ENCODE data around the gene CLRN3.

The CLRN3 gene

GRCh38 chr10:127918572-127918971 is 25.8 kb upstream of the CLRN3 start:
- no peak for DNase-seq

GRCh38 chr10:127916826-127917225 is 24.1 kb upstream of the CLRN3 start:
- no peak for DNase-seq

GRCh38 chr10:127915324-127915723 is 22.6 kb upstream of the CLRN3 start:
- no peak for DNase-seq

- DNase-seq, result no peak
Measured at GRCh38 chr10:127913368-127913759, 20.6 kb upstream of the CLRN3 start.

GRCh38 chr10:127912607-127913367 is 20.0 kb upstream of the CLRN3 start:
- DNase-seq, result no peak

GRCh38 chr10:127911867-127912257 is 19.1 kb upstream of the CLRN3 start:
- DNase-seq, result no peak

- no peak for DNase-seq
Measured at GRCh38 chr10:127911218-127911866, 18.6 kb upstream of the CLRN3 start.

- DNase-seq, result no peak
Measured at GRCh38 chr10:127910464-127910770, 17.7 kb upstream of the CLRN3 start.

GRCh38 chr10:127909716-127910463 is 17.1 kb upstream of the CLRN3 start:
- no peak for DNase-seq

GRCh38 chr10:127908959-127909267 is 16.2 kb upstream of the CLRN3 start:
- no peak for DNase-seq

- DNase-seq, result no peak
Measured at GRCh38 chr10:127908106-127908958, 15.6 kb upstream of the CLRN3 start.

GRCh38 chr10:127907411-127908105 is 14.8 kb upstream of the CLRN3 start:
- DNase-seq, result no peak

- no peak for DNase-seq
Measured at GRCh38 chr10:127906548-127907377, 14.0 kb upstream of the CLRN3 start, which contains the start of gene PTPRE. Gene PTPRE (plus strand): TSS chr10:127907103. CDS start chr10:128040882, 133,779 bp downstream.

GRCh38 chr10:127905848-127906261 is 13.1 kb upstream of the CLRN3 start:
- DNase-seq, result no peak

- DNase-seq, result no peak
Measured at GRCh38 chr10:127905001-127905847, 12.5 kb upstream of the CLRN3 start.

- DNase-seq, result no peak
Measured at GRCh38 chr10:127904311-127905000, 11.7 kb upstream of the CLRN3 start.

GRCh38 chr10:127903789-127904188 is 11.0 kb upstream of the CLRN3 start:
- DNase-seq, result no peak

GRCh38 chr10:127899766-127900387 is 7.1 kb upstream of the CLRN3 start:
- DNase-seq, result no peak

GRCh38 chr10:127897177-127897576 is 4.4 kb upstream of the CLRN3 start:
- DNase-seq, result no peak

- DNase-seq, result no peak
Measured at GRCh38 chr10:127896590-127896989, 3.8 kb upstream of the CLRN3 start.
